HL-60 (cell line): ENCODE data around the gene KCNJ6.

Experiments
- GABPA ChIP-seq: IDR thresholded peaks from 2 replicates; pipeline ENCODE4 v1.6.1; 2012; ENCODE audit warnings: low read depth
- POLR2AphosphoS5 ChIP-seq: IDR thresholded peaks from 2 replicates; pipeline ENCODE4 v1.6.1; 2012; ENCODE audit warnings: low read depth
- TF ChIP-seq, protein P1 (sequence below): IDR thresholded peaks from one replicate; pipeline ENCODE4 v1.5.1; 2011; ENCODE audit warnings: low read length, control low read depth, inconsistent platforms; ENCODE audit not compliant: insufficient read depth
- TF ChIP-seq, protein P2 (sequence below): IDR thresholded peaks from 2 replicates; pipeline ENCODE4 v1.6.1; 2012; ENCODE audit warnings: low read depth; ENCODE audit not compliant: insufficient replicate concordance

DNA sequence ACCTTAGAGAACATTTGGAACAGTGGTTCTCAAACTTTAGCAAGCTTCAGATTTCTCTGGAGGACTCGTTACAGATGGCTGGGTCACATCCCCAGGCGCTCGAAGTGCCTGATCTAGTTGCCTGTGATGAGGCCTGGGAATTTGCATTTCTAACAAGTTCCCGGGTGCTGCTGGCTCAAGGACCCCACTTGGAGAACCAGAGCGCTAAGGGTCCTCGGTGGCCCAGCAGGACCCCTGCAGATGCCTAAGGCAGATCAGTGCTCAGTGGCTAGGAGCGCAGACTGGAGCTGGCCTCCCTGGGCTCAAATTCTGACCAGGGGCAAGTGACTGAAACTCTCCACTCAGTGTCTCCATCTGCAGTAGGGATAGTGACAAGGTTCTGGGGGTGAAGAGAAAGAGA, 341.5 kb downstream of the KCNJ6 start:
- TF ChIP-seq, protein P1, sequence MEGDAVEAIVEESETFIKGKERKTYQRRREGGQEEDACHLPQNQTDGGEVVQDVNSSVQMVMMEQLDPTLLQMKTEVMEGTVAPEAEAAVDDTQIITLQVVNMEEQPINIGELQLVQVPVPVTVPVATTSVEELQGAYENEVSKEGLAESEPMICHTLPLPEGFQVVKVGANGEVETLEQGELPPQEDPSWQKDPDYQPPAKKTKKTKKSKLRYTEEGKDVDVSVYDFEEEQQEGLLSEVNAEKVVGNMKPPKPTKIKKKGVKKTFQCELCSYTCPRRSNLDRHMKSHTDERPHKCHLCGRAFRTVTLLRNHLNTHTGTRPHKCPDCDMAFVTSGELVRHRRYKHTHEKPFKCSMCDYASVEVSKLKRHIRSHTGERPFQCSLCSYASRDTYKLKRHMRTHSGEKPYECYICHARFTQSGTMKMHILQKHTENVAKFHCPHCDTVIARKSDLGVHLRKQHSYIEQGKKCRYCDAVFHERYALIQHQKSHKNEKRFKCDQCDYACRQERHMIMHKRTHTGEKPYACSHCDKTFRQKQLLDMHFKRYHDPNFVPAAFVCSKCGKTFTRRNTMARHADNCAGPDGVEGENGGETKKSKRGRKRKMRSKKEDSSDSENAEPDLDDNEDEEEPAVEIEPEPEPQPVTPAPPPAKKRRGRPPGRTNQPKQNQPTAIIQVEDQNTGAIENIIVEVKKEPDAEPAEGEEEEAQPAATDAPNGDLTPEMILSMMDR: no peak
- TF ChIP-seq POLR2AphosphoS5 (no peak), GABPA (no peak)
- TF ChIP-seq, protein P2, sequence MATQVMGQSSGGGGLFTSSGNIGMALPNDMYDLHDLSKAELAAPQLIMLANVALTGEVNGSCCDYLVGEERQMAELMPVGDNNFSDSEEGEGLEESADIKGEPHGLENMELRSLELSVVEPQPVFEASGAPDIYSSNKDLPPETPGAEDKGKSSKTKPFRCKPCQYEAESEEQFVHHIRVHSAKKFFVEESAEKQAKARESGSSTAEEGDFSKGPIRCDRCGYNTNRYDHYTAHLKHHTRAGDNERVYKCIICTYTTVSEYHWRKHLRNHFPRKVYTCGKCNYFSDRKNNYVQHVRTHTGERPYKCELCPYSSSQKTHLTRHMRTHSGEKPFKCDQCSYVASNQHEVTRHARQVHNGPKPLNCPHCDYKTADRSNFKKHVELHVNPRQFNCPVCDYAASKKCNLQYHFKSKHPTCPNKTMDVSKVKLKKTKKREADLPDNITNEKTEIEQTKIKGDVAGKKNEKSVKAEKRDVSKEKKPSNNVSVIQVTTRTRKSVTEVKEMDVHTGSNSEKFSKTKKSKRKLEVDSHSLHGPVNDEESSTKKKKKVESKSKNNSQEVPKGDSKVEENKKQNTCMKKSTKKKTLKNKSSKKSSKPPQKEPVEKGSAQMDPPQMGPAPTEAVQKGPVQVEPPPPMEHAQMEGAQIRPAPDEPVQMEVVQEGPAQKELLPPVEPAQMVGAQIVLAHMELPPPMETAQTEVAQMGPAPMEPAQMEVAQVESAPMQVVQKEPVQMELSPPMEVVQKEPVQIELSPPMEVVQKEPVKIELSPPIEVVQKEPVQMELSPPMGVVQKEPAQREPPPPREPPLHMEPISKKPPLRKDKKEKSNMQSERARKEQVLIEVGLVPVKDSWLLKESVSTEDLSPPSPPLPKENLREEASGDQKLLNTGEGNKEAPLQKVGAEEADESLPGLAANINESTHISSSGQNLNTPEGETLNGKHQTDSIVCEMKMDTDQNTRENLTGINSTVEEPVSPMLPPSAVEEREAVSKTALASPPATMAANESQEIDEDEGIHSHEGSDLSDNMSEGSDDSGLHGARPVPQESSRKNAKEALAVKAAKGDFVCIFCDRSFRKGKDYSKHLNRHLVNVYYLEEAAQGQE: no peak
